Activated CD4-positive, alpha-beta T cell treated with anti-CD3 and anti-CD28 coated beads, Interleukin-2, amount 50 U/mL, for 24 hours (primary cell): ENCODE results near the gene TAL1.
"Not testable (repeated sequence)": the region's sequence is repeated elsewhere in the genome, so short reads cannot be mapped to it uniquely, and the experiment has no call there.

Experiments
- DNase-seq, 2 donors: peaks; one replicate each; pipeline ENCODE4 v3.0.0-alpha.2; 2020; ENCODE audit warnings: low read depth in 1 of 2, low spot score in 1 of 2

Gene TAL1

GRCh38 chr1:47213230-47213963, 18.6 kb downstream of the TAL1 start:
- DNase-seq, result no peak

GRCh38 chr1:47212636-47213229, 19.3 kb downstream of the TAL1 start:
- DNase-seq, result no peak

- no peak for DNase-seq
These were observed 20.2 kb downstream of the TAL1 start for GRCh38 chr1:47211796-47212269.

GRCh38 chr1:47210666-47211065, 21.4 kb downstream of the TAL1 start:
- DNase-seq, result no peak

GRCh38 chr1:47209725-47210325, 22.2 kb downstream of the TAL1 start:
- no peak for DNase-seq

GRCh38 chr1:47209091-47209490, 22.9 kb downstream of the TAL1 start:
- DNase-seq, result no peak

- DNase-seq, result no peak
These were observed 23.6 kb downstream of the TAL1 start for GRCh38 chr1:47208374-47208850.

GRCh38 chr1:47207803-47208373, 24.1 kb downstream of the TAL1 start:
- DNase-seq, result no peak

- no peak for DNase-seq
These were observed 26.1 kb downstream of the TAL1 start for GRCh38 chr1:47205918-47206317.

GRCh38 chr1:47203504-47203903, 28.5 kb downstream of the TAL1 start:
- DNase-seq, result not testable (repeated sequence)

GRCh38 chr1:47201179-47201578, 30.8 kb downstream of the TAL1 start:
- no peak for DNase-seq

GRCh38 chr1:47198214-47198613, 33.8 kb downstream of the TAL1 start:
- no peak for DNase-seq

- DNase-seq, result no peak
These were observed 35.4 kb downstream of the TAL1 start for GRCh38 chr1:47196622-47197021.

GRCh38 chr1:47195981-47196380, 36.0 kb downstream of the TAL1 start:
- not testable (repeated sequence) for DNase-seq

GRCh38 chr1:47194311-47194710, 37.7 kb downstream of the TAL1 start:
- no peak for DNase-seq

GRCh38 chr1:47193496-47193895, 38.5 kb downstream of the TAL1 start:
- DNase-seq, result not testable (repeated sequence)

GRCh38 chr1:47192458-47193384, 39.3 kb downstream of the TAL1 start:
- peak; percentile 50 to 65 for DNase-seq

GRCh38 chr1:47191940-47192457, 40.0 kb downstream of the TAL1 start:
- DNase-seq, result no peak

GRCh38 chr1:47190857-47191256, 41.2 kb downstream of the TAL1 start:
- no peak for DNase-seq

- DNase-seq, result no peak
These were observed 41.5 kb downstream of the TAL1 start for GRCh38 chr1:47190509-47190855.
